PFSK-1 (cell line): ENCODE measurements around the gene PCSK5.

ENCODE experiments used
- POLR2AphosphoS5 ChIP-seq: IDR thresholded peaks from 2 replicates; pipeline ENCODE4 v1.6.1; 2012; ENCODE audit warnings: low read depth, mild to moderate bottlenecking, control low read depth, low read length, moderate library complexity
- SIN3A ChIP-seq: IDR thresholded peaks from 2 replicates; pipeline ENCODE4 v1.6.1; 2012; ENCODE audit warnings: mild to moderate bottlenecking, low read length, moderate library complexity, borderline replicate concordance; ENCODE audit not compliant: insufficient read depth
- TF ChIP-seq, protein P1 (sequence below), 2 experiments: IDR thresholded peaks; 2 replicates each; pipeline versions ENCODE4 v1.6.1 to v1.8.0; 2011 to 2012; ENCODE audit warnings: low read depth in 2 of 2, low read length in 2 of 2, control low read depth in 1 of 2, inconsistent platforms in 1 of 2, mild to moderate bottlenecking in 1 of 2, moderate library complexity in 1 of 2; ENCODE audit not compliant: insufficient read depth in 1 of 2

GRCh38 chr9:76018235-76018634, 127.8 kb downstream of the PCSK5 start:
- TF ChIP-seq POLR2AphosphoS5 (no peak), SIN3A (no peak)
- TF ChIP-seq, protein P1, sequence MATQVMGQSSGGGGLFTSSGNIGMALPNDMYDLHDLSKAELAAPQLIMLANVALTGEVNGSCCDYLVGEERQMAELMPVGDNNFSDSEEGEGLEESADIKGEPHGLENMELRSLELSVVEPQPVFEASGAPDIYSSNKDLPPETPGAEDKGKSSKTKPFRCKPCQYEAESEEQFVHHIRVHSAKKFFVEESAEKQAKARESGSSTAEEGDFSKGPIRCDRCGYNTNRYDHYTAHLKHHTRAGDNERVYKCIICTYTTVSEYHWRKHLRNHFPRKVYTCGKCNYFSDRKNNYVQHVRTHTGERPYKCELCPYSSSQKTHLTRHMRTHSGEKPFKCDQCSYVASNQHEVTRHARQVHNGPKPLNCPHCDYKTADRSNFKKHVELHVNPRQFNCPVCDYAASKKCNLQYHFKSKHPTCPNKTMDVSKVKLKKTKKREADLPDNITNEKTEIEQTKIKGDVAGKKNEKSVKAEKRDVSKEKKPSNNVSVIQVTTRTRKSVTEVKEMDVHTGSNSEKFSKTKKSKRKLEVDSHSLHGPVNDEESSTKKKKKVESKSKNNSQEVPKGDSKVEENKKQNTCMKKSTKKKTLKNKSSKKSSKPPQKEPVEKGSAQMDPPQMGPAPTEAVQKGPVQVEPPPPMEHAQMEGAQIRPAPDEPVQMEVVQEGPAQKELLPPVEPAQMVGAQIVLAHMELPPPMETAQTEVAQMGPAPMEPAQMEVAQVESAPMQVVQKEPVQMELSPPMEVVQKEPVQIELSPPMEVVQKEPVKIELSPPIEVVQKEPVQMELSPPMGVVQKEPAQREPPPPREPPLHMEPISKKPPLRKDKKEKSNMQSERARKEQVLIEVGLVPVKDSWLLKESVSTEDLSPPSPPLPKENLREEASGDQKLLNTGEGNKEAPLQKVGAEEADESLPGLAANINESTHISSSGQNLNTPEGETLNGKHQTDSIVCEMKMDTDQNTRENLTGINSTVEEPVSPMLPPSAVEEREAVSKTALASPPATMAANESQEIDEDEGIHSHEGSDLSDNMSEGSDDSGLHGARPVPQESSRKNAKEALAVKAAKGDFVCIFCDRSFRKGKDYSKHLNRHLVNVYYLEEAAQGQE (IDR thresholded peaks at IDR 0.05; ENCODE audit: insufficient read depth in 1 of 2, low read depth in 2 of 2, low read length in 2 of 2), result no peak
